RWPE1 (cell line): ENCODE results near the gene SH3PXD2A.

ENCODE experiments used
- CTCF ChIA-PET: fragments of 350-600 bp; sonication (Branson Sonifier 250); formaldehyde crosslinking; extraction: SDS; loops from one replicate; lab custom pipeline; 2021; lab: Yijun Ruan, JAX
- POLR2A ChIA-PET: fragments of 400-600 bp; formaldehyde crosslinking; extraction: SDS; loops from one replicate; lab custom pipeline; 2020; ENCODE audit warnings: antibody characterized with exemption; ENCODE audit not compliant: low non-redundant PET; lab: Yijun Ruan, JAX
- DNase-seq: peaks from one replicate; pipeline ENCODE4 v3.0.0; 2012; ENCODE audit warnings: low spot score
- H3K27ac ChIP-seq: fragments of 450-650 bp; 2 replicates; pipeline ENCODE4 v1.5.1; 2017
- TF ChIP-seq, protein P1 (sequence below): fragments of 450-650 bp; conservative IDR thresholded peaks from 2 replicates; pipeline ENCODE4 v1.5.1; 2017; ENCODE audit warnings: low read depth, mild to moderate bottlenecking

The SH3PXD2A gene

GRCh38 chr10:103798511-103798910 is 56.9 kb downstream of the SH3PXD2A start:
- peak overlapping the region; percentile 30 for H3K27ac ChIP-seq
- TF ChIP-seq, protein P1, sequence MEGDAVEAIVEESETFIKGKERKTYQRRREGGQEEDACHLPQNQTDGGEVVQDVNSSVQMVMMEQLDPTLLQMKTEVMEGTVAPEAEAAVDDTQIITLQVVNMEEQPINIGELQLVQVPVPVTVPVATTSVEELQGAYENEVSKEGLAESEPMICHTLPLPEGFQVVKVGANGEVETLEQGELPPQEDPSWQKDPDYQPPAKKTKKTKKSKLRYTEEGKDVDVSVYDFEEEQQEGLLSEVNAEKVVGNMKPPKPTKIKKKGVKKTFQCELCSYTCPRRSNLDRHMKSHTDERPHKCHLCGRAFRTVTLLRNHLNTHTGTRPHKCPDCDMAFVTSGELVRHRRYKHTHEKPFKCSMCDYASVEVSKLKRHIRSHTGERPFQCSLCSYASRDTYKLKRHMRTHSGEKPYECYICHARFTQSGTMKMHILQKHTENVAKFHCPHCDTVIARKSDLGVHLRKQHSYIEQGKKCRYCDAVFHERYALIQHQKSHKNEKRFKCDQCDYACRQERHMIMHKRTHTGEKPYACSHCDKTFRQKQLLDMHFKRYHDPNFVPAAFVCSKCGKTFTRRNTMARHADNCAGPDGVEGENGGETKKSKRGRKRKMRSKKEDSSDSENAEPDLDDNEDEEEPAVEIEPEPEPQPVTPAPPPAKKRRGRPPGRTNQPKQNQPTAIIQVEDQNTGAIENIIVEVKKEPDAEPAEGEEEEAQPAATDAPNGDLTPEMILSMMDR: no peak
- DNase-seq: no peak
- POLR2A ChIA-PET: no interaction called here
- CTCF ChIA-PET: interaction anchor here (0.6 to 1.1 kb wide), 3 partner anchors 34 to 526 kb away, joined by 3 to 7 read pairs (median 5); no protein-coding TSS in a partner anchor

DNA sequence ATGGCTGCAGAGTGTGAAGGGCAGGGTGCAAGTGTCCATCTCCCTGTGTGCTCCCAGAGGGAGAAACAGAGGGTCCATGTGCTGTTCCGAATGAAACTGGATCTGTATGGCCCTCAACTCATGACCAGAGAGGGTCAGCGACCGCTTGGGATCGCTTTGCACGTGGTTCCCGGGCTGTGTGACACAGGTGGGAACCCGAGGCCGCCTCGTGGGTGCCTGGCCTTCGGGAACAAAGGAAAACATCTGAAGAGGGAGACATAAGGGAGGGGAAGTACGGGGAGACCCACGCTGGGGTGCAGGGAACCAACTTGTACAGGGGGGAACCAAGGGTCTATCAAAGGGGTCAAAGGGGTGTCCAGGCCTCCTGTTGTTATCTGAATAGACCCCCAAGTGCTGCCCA is 57.5 kb downstream of the SH3PXD2A start:
- TF ChIP-seq, protein P1: no peak
- ChIA-PET CTCF (interaction anchor here (0.7 kb wide), 1 partner anchor 33 kb away, joined by 5 read pairs; no protein-coding TSS in a partner anchor), POLR2A (no interaction called here)
- DNase-seq: no peak
- peak overlapping the region; percentile 42 for H3K27ac ChIP-seq

DNA sequence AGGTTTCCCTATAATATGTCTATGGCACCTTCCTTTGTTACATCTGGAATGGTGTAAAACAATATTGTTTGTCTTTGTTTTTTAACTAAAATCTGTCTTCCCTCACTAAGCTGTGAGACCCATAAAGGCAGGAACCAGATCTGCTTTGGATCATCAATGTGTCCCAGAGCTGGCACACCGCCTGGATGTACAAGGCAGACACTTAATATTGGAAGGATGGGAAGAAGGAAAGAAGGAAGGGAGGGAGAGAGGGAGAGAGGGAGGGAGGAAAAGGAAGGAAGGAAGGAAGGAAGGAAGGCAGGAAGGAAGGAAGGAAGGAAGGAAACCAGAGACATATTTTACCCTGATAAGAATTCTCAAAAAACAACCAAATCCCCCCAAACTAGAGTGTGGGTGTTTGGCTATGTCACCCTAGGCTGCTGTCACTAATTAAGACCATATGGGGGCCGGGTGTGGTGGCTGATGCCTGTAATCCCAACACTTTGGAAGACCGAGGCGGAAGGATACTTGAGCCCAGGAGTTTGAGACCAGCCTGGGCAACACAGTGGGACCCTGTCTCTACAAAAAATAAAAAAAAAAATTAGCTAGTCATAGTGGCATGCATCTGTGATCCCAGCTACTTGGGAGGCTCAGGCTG is 59.6 kb downstream of the SH3PXD2A start:
- no peak for DNase-seq
- H3K27ac ChIP-seq: peak overlapping the region; percentile 42; the same call in 1 of the 2 replicates
- CTCF ChIA-PET: interaction anchor here (0.6 to 0.9 kb wide), 3 partner anchors 14 to 1299 kb away, joined by 3 to 4 read pairs (median 4); no protein-coding TSS in a partner anchor
- POLR2A ChIA-PET: no interaction called here
- TF ChIP-seq, protein P1: no peak

DNA sequence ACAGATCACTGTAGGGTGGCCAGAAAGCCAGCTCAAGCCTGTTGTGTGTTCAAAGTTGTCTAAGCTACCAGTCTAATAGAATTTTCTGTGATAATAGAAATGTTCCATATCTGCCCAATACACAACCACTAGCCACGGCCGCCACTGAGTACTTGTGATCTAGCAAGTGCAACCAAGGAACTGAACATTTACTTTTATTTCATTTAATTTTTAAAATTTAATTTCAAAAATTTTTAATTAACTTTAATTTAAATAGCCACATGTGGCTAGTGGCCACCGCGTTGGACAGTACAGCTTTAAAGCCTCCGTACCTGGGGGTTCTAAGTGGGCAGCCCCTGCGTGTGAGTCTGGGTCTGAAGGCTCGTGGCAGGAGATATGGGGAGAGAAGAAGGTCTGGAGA is 60.4 kb downstream of the SH3PXD2A start:
- no peak for DNase-seq
- peak overlapping the region; percentile 55 for H3K27ac ChIP-seq
- ChIA-PET CTCF (interaction anchor here (0.6 to 0.9 kb wide), 3 partner anchors 13 to 1298 kb away, joined by 3 to 4 read pairs (median 4); no protein-coding TSS in a partner anchor), POLR2A (no interaction called here)
- TF ChIP-seq, protein P1: no peak

DNA sequence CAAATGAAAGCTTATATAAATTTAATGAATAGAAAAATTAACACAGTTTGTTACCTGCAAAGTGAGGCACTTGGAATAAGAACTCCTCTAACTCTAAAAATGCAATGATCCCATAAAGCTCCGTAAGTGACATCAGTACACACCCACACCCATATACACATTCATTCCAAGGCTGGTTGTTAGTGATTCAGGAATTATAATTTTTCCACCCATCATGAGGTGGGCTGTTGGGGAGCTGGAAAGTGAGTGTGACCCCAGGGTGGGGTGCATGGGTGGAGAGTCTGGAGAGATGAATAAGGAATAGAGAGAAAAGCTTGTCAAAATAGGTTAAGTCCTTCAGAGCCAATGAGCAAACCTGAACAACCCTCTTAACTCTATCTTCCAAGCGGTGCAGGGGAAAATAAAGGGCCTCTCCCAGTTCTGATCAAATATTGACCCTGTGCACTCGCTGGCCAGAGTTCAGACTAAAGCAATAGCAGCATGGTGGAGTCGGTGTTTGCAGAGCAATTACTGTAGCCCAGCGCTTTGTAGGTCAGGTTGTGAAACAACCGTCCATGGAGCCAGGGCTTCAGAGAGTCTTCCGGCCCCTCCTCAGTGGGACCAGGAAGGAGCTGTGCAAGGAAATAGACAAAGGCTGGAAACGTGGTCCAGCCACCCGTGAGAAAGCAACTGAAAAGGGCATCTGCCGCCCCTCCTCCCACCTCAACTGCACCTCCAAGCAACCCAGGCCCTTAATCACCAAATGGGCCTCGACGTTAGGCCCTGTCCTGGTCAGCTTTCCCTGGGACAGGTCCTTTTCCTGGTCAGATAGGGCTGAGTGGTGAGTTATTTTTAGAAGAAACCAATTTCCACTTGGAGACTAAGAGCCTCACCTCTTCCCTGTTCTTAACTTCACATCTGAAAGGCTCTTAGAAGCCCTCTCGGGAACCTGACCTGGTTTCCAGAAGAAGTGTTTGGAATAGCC is 61.2 kb downstream of the SH3PXD2A start:
- ChIA-PET CTCF (interaction anchor here (0.5 to 1.0 kb wide), 3 partner anchors 13 to 563 kb away, joined by 3 to 8 read pairs (median 4); no protein-coding TSS in a partner anchor), POLR2A (interaction anchor here (0.9 kb wide), 1 partner anchor 35 kb away, joined by 3 read pairs; no protein-coding TSS in a partner anchor)
- H3K27ac ChIP-seq: peak overlapping the region; percentile 55
- TF ChIP-seq, protein P1: no peak
- DNase-seq: no peak

DNA sequence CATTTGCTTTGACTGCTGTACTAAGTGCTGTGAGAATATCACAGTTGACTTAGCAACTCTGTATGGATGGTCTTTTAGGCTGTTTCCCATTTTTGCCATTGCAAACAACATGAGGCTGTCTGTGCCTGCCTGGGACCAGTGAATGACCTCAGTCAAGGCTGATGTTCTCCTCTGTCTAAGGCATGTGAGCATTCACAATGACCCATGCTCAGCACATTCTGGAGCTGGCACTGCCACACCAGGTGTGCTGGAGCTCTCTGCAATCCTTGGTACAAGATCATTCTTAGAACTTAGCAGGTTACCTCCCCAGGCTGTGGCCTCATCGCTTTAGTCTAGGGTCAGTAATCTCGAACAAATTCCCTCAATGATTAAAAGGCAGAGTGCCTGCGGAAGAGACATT is 61.9 kb downstream of the SH3PXD2A start:
- DNase-seq: no peak
- H3K27ac ChIP-seq: no peak overlapping the region
- POLR2A ChIA-PET: interaction anchor here (0.9 kb wide), 1 partner anchor 34 kb away, joined by 3 read pairs; no protein-coding TSS in a partner anchor
- CTCF ChIA-PET: interaction anchor here (1.0 kb wide), 1 partner anchor 21 kb away, joined by 4 read pairs; no protein-coding TSS in a partner anchor
- TF ChIP-seq, protein P1: no peak
